Activated CD4-positive, CD25-positive, alpha-beta regulatory T cell (primary cell): ENCODE measurements around the gene ETV5.

ENCODE experiments used
- DNase-seq, 4 experiments: peaks; one replicate each; lab custom pipeline; 2025; lab: John Stamatoyannopoulos, UW

Gene ETV5

GRCh38 chr3:186123012-186123411 lies 14.1 kb upstream of the ETV5 start:
- DNase-seq: no peak

- no peak for DNase-seq
These were observed 13.1 kb upstream of the ETV5 start for GRCh38 chr3:186121968-186122367.

- no peak for DNase-seq
These were observed 12.4 kb upstream of the ETV5 start for GRCh38 chr3:186121278-186121677.

- no peak for DNase-seq
These were observed 10.6 kb upstream of the ETV5 start for GRCh38 chr3:186119499-186119898.

GRCh38 chr3:186118692-186119091 lies 9.8 kb upstream of the ETV5 start:
- DNase-seq: no peak

GRCh38 chr3:186117521-186118134 lies 8.7 kb upstream of the ETV5 start:
- DNase-seq: no peak

- DNase-seq: no peak
These were observed 6.5 kb upstream of the ETV5 start for GRCh38 chr3:186115239-186115996.

GRCh38 chr3:186110975-186111974 lies 2.4 kb upstream of the ETV5 start:
- no peak for DNase-seq

GRCh38 chr3:186109897-186110803 lies 1.3 kb upstream of the ETV5 start:
- no peak for DNase-seq

GRCh38 chr3:186108106-186108940 lies 566 bp downstream of the ETV5 start:
- DNase-seq: no peak

- DNase-seq: peak in 2 of 4 experiments; percentile 22 to 23
These were observed 1.4 kb downstream of the ETV5 start for GRCh38 chr3:186107215-186108105.

GRCh38 chr3:186105543-186105942 lies 3.3 kb downstream of the ETV5 start:
- no peak for DNase-seq

- no peak for DNase-seq
These were observed 6.2 kb downstream of the ETV5 start for GRCh38 chr3:186102687-186103086.

GRCh38 chr3:186100398-186100797 lies 8.5 kb downstream of the ETV5 start:
- no peak for DNase-seq

- no peak for DNase-seq
These were observed 9.7 kb downstream of the ETV5 start for GRCh38 chr3:186099178-186099577.

- DNase-seq: no peak
These were observed 10.1 kb downstream of the ETV5 start for GRCh38 chr3:186098740-186099139.

- no peak for DNase-seq
These were observed 11.0 kb downstream of the ETV5 start for GRCh38 chr3:186097663-186098451.

- no peak for DNase-seq
These were observed 11.6 kb downstream of the ETV5 start for GRCh38 chr3:186097317-186097662.

GRCh38 chr3:186096290-186096689 lies 12.6 kb downstream of the ETV5 start:
- DNase-seq: no peak
